Coronary artery (tissue), 2 donors: ENCODE results near the gene ANKS1B.

ENCODE experiments used
- DNase-seq: peaks from one replicate; pipeline ENCODE4 v3.0.0-alpha.2; 2017; ENCODE audit warnings: low spot score
- H3K27ac ChIP-seq, 2 donors: fragments of 200-600 bp; sonication (generic); one replicate each; pipeline ENCODE4 v1.5.1; 2016 to 2019
- H3K4me3 ChIP-seq: fragments of 200-600 bp; sonication (generic); 2 replicates; pipeline ENCODE4 v1.5.1; 2016; ENCODE audit warnings: mild to moderate bottlenecking, moderate library complexity
- TF ChIP-seq, protein P1 (sequence below): fragments of 200-600 bp; sonication (generic); IDR thresholded peaks from one replicate; pipeline ENCODE4 v1.5.1; 2019; ENCODE audit warnings: antibody characterized with exemption

The ANKS1B gene

DNA sequence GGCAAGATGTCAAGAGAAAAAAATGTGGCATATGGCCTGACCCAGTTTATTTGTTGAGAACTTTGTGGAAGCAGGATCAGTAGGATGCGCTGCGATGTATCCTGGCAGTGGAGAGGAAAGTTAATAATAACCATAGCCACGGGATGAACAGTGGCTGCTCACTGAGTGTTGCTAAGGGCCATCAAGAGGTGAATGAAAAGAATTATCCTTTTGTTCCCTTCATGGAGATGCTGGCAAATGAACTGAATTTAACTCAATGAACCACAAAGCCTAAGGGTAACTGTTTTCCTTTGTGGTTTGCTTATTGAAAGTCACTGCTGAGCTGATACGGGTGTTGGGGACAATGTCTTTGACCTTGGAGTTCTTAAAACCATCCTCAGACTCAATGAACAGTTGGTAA lies 863.2 kb downstream of the ANKS1B start:
- Histone ChIP-seq H3K27ac (no peak overlapping the region), H3K4me3 (no peak overlapping the region)
- TF ChIP-seq, protein P1, sequence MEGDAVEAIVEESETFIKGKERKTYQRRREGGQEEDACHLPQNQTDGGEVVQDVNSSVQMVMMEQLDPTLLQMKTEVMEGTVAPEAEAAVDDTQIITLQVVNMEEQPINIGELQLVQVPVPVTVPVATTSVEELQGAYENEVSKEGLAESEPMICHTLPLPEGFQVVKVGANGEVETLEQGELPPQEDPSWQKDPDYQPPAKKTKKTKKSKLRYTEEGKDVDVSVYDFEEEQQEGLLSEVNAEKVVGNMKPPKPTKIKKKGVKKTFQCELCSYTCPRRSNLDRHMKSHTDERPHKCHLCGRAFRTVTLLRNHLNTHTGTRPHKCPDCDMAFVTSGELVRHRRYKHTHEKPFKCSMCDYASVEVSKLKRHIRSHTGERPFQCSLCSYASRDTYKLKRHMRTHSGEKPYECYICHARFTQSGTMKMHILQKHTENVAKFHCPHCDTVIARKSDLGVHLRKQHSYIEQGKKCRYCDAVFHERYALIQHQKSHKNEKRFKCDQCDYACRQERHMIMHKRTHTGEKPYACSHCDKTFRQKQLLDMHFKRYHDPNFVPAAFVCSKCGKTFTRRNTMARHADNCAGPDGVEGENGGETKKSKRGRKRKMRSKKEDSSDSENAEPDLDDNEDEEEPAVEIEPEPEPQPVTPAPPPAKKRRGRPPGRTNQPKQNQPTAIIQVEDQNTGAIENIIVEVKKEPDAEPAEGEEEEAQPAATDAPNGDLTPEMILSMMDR = no peak
- DNase-seq = no peak

DNA sequence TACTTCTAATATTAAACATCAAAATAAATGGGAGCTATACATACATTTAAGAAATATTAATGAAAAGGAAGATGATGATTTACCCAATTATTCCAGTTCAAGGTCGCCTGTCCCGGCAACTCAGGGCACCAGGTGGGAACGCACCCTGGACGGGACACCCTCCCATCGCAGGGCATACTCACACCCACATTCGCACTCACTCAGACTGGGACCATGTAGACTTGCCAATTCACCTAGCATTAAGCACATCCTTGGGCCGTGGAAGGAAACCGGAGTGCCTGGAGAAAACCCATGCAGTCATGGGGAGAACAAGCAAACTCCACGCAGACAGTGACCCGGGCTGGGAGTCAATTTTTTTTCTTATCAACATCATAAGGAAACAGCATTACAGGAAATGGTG lies 864.8 kb downstream of the ANKS1B start:
- TF ChIP-seq, protein P1 = no peak
- no peak for DNase-seq
- no peak overlapping the region for H3K4me3 ChIP-seq
- no peak overlapping the region for H3K27ac ChIP-seq

DNA sequence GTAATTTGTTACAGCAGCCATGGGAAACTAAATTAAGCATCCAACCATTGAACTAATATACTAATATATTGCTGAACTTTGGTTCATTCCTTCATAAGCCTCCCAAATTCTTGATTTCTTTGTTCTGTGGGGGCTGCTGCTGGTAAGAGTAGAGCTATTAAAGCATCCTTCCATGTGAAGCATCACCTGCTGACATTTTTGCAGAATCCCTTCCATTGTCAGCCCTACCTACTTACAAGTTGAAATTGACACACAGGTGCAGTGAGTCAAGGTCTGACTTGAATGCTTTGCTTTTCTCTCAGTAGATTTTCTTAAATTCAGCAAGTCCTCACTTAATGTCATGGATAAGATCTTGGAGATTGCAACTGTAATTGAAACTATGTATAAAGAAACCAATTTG lies 865.3 kb downstream of the ANKS1B start:
- no peak overlapping the region for H3K27ac ChIP-seq
- no peak overlapping the region for H3K4me3 ChIP-seq
- no peak for DNase-seq
- TF ChIP-seq, protein P1 = no peak

DNA sequence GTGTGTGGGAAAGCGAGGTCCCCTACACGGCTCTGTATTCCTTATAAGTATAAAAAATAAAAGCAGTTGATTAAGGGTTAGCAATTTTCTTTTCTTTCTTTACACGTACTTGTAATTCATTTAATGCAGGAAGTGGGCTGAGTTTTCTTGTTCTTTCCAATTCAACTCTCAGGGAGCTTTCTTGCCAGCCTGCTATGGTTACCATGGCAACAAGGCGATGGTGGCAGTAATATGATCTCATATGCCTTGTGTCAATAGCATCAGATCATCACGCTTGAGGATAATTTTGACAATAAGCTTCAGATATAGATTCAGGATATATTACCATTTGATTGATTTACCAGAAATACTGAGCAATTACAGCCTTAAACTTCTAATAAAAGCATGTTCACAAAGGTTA lies 873.1 kb downstream of the ANKS1B start:
- Histone ChIP-seq H3K27ac (no peak overlapping the region), H3K4me3 (no peak overlapping the region)
- DNase-seq = no peak
- TF ChIP-seq, protein P1 = no peak

DNA sequence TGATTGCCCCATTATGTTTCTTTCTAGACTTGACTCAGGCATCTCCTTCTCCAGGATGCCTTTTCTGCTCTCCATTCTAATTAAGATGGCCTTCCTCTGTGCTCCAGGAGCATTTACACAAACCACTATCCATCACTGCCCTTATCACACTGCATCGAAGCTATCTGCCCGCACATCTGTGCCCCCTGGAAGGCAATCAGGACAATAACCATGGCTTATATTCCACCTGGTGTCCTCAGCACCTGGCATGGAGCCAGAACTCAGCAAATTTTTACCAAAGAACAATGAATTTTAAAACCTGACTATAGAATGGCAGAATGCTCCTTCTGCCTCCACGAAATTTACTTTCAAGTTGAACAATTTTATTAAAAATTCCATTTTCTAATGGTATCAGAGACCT lies 873.9 kb downstream of the ANKS1B start:
- TF ChIP-seq, protein P1 = no peak
- H3K27ac ChIP-seq = no peak overlapping the region
- H3K4me3 ChIP-seq = no peak overlapping the region
- DNase-seq = no peak

DNA sequence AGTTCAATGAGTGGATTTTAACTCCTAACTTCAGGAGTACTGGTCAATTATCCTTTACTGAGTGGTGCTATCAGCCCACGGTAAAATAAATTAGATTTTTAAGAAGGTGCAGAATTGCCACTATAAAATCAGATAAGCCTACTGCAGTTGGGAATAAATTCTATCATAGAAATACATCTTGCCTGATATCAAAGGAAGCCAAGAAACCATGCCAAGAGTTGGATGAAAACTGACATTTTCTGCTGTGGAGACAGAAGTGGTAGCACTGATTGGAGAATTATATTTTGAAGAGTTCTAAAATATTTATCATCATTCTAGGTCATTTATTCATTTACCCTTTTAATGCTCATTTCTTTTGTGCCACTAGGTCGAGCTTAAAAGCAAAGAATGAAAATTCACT lies 874.5 kb downstream of the ANKS1B start:
- no peak for DNase-seq
- TF ChIP-seq, protein P1 = no peak
- H3K27ac ChIP-seq = no peak overlapping the region

DNA sequence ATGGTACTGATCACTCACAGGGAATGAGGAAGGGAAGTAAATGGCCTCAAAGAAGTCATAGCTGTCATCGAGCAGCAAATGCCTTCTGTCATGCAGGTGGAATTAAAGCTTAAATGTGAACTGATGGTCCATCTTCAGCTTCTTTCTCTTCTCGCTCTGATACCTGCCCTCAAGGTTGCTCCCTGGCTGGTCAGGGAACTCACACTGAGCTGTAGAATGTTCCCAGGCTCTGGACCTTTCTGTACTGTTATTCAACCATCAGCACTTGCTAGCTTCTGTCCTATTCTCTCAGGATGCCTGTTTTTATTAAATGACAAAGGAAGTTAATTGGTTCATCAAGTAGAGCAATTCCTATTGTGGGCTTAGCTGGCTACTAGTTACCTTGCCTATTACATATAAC lies 875.8 kb downstream of the ANKS1B start:
- Histone ChIP-seq H3K27ac (no peak overlapping the region), H3K4me3 (no peak overlapping the region)
- TF ChIP-seq, protein P1 = no peak
- no peak for DNase-seq

More for the DNA sequence above, 874.5 kb downstream of the ANKS1B start:
- H3K4me3 ChIP-seq = no peak overlapping the region
